Fibroblast of villous mesenchyme (primary cell): Measurements from ENCODE around the gene SPA17. TPM values are rescaled to one million over a fixed set of nuclear protein-coding genes. Genes with fewer than 3 reads are reported as not detected.

Source experiments
- DNase-seq: peaks from one replicate; pipeline ENCODE4 v3.0.0-alpha.2; 2010; ENCODE audit warnings: low read depth
- H3K4me3 ChIP-seq: 2 replicates; pipeline ENCODE4 v1.5.1; 2011; ENCODE audit warnings: low read depth, mild to moderate bottlenecking, low read length
- total RNA-seq: library from RNA; depleted of rRNA; stranded (reverse); fragments of >200 nt; gene quantifications from 2 replicates; pipeline ENCODE4 v1.2.3, GENCODE V29; 2012
- TF ChIP-seq, protein P1 (sequence below): IDR thresholded peaks from 2 replicates; pipeline ENCODE4 v1.5.1; 2012; ENCODE audit warnings: low read depth, mild to moderate bottlenecking, low read length; ENCODE audit not compliant: insufficient read depth

Gene SPA17
- total RNA-seq, result 12.1 and 13.5 TPM in 2 replicates

DNA sequence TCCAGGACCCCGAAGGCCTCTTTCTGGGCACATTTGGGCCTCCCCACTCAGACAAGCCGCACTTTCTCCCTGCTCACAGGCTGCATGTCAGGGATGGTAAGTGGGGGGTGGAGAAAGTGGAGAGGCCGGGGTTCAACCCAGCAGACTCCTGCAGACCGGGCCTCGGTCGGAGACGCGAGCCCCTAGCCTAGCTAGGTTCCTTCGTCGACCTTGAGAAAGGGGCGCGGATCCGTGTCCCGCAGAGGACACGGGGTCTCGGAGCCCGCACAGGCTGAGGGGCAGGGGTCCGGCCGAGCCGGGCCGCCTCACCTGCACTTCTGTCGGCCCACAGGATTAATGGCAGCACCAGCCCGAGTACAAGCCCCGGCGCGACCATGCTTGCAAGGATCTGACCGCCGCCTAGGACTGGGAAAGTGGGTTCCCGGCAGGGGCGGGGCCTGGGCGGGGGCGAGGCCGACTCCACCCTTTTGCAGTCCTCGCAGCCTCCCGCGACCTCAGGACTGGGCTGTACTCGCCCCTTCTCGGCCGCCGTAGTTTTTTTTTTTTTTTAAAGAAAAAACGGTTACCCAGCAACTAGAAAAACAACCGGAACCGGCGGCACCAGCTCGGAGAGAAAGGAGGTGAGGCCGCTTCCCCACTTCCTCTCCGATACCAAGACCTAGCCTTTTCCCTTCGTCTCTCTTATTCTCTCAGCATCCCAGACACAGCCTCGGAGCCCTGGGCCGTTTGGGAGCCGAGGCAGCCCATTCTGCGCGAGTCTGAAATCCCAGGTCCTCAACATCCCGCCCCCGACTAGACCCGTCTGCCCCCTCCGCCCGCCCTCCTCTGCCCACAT is at the start of gene SPA17, which contains the start of gene SIAE:
Gene SPA17 (plus strand): TSS at position 572 of the 835 bp plus-strand sequence. CDS start 1,361 bp downstream, outside the sequence.
Gene SIAE (minus strand): TSS at position 407 of the 835 bp plus-strand sequence. CDS start 31 bp downstream, at position 376.
- H3K4me3 ChIP-seq, result peak within 1 kb of the TSS; percentile 76
- TF ChIP-seq, protein P1, sequence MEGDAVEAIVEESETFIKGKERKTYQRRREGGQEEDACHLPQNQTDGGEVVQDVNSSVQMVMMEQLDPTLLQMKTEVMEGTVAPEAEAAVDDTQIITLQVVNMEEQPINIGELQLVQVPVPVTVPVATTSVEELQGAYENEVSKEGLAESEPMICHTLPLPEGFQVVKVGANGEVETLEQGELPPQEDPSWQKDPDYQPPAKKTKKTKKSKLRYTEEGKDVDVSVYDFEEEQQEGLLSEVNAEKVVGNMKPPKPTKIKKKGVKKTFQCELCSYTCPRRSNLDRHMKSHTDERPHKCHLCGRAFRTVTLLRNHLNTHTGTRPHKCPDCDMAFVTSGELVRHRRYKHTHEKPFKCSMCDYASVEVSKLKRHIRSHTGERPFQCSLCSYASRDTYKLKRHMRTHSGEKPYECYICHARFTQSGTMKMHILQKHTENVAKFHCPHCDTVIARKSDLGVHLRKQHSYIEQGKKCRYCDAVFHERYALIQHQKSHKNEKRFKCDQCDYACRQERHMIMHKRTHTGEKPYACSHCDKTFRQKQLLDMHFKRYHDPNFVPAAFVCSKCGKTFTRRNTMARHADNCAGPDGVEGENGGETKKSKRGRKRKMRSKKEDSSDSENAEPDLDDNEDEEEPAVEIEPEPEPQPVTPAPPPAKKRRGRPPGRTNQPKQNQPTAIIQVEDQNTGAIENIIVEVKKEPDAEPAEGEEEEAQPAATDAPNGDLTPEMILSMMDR, result no peak
- peak; percentile 99 for DNase-seq

GRCh38 chr11:124625504-124626168 is 48.1 kb upstream of the SPA17 start:
- H3K4me3 ChIP-seq, result no peak overlapping the region
- DNase-seq, result no peak
- TF ChIP-seq, protein P1, result no peak

DNA sequence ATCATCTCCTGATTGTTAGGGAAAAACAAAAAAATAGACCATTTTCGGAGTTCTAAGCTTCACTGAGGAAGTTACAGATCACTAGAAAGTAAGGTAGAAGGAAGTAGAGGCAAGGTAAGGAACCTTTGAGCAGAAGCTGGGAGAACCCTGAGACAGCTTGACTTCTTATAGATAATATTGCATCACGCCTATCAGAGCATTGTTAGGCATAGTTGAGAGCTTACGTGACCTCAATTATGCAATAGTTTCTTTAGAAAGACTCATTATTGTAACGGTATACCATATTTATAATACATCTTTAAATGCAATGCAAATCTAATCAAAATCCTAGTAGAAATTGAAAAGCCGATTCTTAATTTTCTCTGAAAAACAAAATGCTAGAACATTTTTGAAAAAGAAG is 46.2 kb upstream of the SPA17 start:
- no peak overlapping the region for H3K4me3 ChIP-seq
- TF ChIP-seq, protein P1, result no peak
- no peak for DNase-seq

GRCh38 chr11:124629961-124630360 is 43.7 kb upstream of the SPA17 start:
- H3K4me3 ChIP-seq, result no peak overlapping the region
- no peak for DNase-seq
- TF ChIP-seq, protein P1, result no peak

DNA sequence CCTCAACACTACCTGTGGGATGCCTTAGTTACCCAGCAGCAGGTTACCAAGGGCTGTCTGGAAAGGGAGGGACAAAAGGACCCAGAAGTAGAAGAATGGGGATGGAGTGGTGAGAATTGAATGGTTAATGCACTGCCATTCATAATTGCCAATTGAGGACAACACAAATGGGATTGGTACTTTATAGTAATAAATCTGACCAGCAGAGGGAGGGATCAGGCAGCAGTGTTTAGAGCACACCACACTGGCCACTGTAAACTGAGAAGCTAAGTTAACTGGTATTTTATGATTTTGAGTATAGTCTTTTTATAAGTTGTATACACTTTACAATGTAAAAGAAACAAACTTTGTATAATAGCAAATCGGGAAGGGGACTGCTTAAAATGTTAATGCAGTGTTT is 40.3 kb upstream of the SPA17 start:
- no peak for DNase-seq
- TF ChIP-seq, protein P1, result peak; percentile 36

DNA sequence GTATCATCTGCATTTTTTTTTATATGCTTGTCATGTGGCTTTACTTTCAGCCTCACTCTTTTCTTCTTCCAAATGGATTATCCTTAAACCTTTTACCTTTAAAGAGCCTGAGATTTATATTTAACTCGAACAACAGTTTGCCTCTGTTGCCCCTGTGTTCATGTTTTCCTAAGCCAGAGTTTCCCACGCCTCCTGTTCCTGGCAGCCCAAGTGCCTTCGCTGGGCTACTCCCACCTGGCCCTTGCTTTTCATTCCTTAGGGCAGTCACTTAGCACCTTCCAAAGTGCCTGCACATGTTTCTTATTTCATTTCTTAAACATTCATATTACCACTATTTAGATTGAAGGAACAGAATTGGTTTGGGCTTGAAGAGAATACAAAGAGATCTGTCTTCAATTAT is 37.8 kb upstream of the SPA17 start:
- no peak overlapping the region for H3K4me3 ChIP-seq
- no peak for DNase-seq
- TF ChIP-seq, protein P1, result no peak

More for the DNA sequence above, 40.3 kb upstream of the SPA17 start:
- H3K4me3 ChIP-seq, result no peak overlapping the region
